ENCODE data around the gene NONO. TPM values are rescaled to one million over a fixed set of nuclear protein-coding genes. Genes with fewer than 3 reads are reported as not detected.

The NONO gene
- total RNA-seq, 4 donors from 2014 or later: 173 to 304 (median 187) TPM

DNA sequence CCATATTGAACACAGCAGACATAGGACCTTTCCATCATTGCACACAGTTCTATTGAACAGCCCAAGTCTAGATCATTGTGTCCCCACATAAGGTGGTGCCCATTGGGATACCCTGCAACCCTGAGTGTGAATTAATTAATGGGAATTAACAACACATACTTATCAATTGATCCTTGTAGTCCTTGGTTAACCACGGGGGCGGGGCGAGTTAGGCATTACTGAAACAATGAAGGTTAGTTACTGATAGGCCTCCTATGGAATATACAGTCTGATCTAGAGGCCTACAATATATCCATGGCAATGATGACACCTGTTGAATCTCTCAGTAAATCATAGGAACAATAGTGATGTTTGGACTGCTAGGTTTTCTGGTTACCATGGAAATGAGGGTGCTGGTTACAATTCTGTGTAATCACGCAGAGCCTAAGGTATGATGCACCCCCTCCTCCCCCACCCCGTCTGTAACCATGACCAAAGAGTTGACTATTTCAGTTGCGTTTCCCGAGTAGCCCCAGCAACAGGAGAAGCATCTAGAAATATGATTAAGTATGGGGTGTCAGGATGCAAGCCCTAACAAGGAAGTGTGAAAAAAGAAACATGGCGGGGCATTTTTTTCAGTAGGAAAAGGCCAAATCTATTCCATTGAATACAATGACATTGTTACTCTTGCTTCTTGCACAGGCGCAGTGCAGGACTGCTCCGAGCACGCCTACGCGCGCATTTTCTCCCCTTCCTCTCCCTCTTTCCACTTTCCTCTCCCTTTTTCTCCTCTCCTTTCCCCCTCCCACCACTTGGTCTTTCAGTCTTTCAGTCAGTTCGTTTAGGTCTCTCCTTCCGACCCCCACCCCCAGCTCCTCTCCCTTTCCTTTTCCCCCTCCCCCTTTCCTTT lies 677 bp upstream of the NONO start:
- peak overlapping the region in 3 of 4 donors; percentile 35 to 67 (median 50) for H3K4me3 ChIP-seq
- peak overlapping the region; percentile 81 to 94 (median 91) for H3K27ac ChIP-seq
- H3K36me3 ChIP-seq: no peaks in the 10 kb centered on the region
- WGBS, 2 donors (ENCODE audit: low coverage in 1 of 2): 4 to 48% methylated on average over 4 to 16 of the region's 16 CpGs
- intact Hi-C loops (cut with DNase I; ENCODE audit: low total_unique reads) (no loop called here), in situ Hi-C loops (cut with MboI; ENCODE audit: low pct_ligation_motif_present in 1 of 4, low pct_unique_long_range_greater_than_20kb in 1 of 4, low sequenced_read_pairs in 3 of 4) (no loop called here)
- no peak for DNase-seq
- TF ChIP-seq POLR2AphosphoS5 (IDR thresholded peaks at IDR 0.05) (no peak), EP300 (IDR thresholded peaks at IDR 0.05; ENCODE audit: low read depth) (no peak), POLR2A (IDR thresholded peaks at IDR 0.05) (no peak)
- TF ChIP-seq, protein P1, sequence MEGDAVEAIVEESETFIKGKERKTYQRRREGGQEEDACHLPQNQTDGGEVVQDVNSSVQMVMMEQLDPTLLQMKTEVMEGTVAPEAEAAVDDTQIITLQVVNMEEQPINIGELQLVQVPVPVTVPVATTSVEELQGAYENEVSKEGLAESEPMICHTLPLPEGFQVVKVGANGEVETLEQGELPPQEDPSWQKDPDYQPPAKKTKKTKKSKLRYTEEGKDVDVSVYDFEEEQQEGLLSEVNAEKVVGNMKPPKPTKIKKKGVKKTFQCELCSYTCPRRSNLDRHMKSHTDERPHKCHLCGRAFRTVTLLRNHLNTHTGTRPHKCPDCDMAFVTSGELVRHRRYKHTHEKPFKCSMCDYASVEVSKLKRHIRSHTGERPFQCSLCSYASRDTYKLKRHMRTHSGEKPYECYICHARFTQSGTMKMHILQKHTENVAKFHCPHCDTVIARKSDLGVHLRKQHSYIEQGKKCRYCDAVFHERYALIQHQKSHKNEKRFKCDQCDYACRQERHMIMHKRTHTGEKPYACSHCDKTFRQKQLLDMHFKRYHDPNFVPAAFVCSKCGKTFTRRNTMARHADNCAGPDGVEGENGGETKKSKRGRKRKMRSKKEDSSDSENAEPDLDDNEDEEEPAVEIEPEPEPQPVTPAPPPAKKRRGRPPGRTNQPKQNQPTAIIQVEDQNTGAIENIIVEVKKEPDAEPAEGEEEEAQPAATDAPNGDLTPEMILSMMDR (IDR thresholded peaks at IDR 0.05): no peak
- no peaks in the 10 kb centered on the region for H3K9me3 ChIP-seq
- no peaks in the 10 kb centered on the region for H3K27me3 ChIP-seq
- peaks cover 0 to 21% (median 10%) of the 10 kb centered on the region in 4 donors for H3K4me1 ChIP-seq

DNA sequence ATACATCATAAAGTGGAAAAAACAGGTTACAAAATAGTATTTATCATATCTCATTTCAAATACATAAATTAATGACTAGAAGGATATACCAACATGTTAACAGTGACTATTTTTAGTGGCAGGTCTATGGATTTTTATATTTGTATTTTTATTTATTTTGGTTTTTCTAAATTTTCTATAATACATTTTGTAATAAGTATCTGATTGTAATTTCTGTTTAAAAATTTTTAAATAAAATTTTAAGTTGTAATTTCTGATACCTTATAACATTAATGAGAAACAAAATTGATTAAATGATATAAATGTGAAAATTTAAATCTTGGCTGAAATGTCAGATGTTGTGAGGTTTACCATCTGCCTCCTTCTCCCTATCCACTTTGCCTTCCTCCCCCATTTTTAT lies 2.5 kb downstream of the NONO start:
- TF ChIP-seq, protein P1 (IDR thresholded peaks at IDR 0.05): no peak
- no peak for TF ChIP-seq POLR2AphosphoS5 (IDR thresholded peaks at IDR 0.05)
- no peak for TF ChIP-seq EP300 (IDR thresholded peaks at IDR 0.05; ENCODE audit: low read depth)
- no peak for TF ChIP-seq POLR2A (IDR thresholded peaks at IDR 0.05)
- Histone ChIP-seq H3K36me3 (peaks cover 0 to 4% (median 0%) of the 10 kb centered on the region in 4 donors), H3K9me3 (no peaks in the 10 kb centered on the region), H3K4me1 (peaks cover 0 to 21% (median 10%) of the 10 kb centered on the region in 4 donors), H3K4me3 (no peak overlapping the region), H3K27ac (no peak overlapping the region), H3K27me3 (no peaks in the 10 kb centered on the region)
- intact Hi-C loops (cut with DNase I; ENCODE audit: low total_unique reads) (no loop called here), in situ Hi-C loops (cut with MboI; ENCODE audit: low pct_ligation_motif_present in 1 of 4, low pct_unique_long_range_greater_than_20kb in 1 of 4, low sequenced_read_pairs in 3 of 4) (no loop called here)
- no peak for DNase-seq

DNA sequence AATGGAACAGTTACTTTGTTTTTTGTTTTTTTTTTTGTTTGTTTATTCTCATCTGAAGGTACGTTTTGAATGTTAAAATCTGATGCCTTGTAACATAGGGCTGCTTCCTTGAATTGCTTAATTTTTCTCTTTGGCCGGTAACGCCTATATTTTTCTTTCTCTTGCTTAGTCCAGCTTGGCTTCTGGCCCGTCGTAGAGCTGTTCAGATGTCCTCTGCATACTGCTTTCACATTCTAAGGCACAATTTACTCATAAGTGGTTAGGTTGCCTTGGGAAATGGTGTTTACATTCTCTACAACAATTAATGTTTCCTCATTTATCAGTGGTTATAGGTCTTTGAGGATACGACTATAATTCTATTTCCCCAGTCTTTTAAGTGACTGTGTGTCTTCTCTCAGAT lies 7.9 kb downstream of the NONO start:
- H3K4me1 ChIP-seq: peaks cover 0 to 9% (median under 1%) of the 10 kb centered on the region in 4 donors
- H3K36me3 ChIP-seq: peaks cover 0 to 23% (median 4%) of the 10 kb centered on the region in 4 donors
- DNase-seq: no peak
- WGBS, 2 donors (ENCODE audit: low coverage in 1 of 2): 57 to 69% methylated on average over 6 of the region's 6 CpGs
- intact Hi-C loops (cut with DNase I; ENCODE audit: low total_unique reads) (no loop called here), in situ Hi-C loops (cut with MboI; ENCODE audit: low pct_ligation_motif_present in 1 of 4, low pct_unique_long_range_greater_than_20kb in 1 of 4, low sequenced_read_pairs in 3 of 4) (no loop called here)
- no peaks in the 10 kb centered on the region for H3K9me3 ChIP-seq
- no peaks in the 10 kb centered on the region for H3K27me3 ChIP-seq
- no peak overlapping the region for H3K27ac ChIP-seq
- TF ChIP-seq POLR2A (IDR thresholded peaks at IDR 0.05) (no peak), EP300 (IDR thresholded peaks at IDR 0.05; ENCODE audit: low read depth) (no peak), POLR2AphosphoS5 (IDR thresholded peaks at IDR 0.05) (no peak)
- TF ChIP-seq, protein P1 (IDR thresholded peaks at IDR 0.05): no peak
- H3K4me3 ChIP-seq: no peak overlapping the region

DNA sequence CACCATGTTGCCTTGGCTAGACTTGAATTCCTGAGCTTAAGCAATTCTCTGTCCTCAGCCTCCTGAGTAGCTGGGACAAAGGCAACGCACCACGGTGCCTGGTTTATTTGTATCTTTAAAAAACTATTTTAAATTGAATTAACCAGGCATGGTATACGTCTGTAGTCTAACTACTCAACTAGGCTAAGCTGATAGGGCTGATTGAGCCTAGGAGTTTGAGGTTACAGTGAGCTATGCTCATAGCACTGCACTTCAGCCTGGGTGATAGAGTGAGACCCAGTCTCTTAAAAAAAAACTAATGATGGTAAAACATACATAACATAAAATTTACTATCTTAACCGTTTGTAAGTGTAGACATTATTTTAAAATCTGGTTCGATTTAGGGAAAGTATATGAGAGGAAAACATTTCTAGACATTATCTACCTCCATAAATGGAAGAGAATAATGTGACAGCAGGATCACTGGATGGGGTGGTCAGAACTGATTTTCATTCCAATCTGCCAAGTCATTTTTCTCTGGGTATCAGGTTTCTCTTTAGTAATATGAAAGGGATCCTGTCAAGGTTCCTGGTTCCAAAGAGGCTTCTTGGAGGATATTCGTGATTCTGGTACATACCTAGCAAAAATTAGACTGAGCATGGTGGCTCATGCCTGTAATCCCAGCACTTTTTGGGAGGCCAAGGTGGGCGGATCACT lies 9.4 kb downstream of the NONO start:
- Histone ChIP-seq H3K4me3 (no peak overlapping the region), H3K36me3 (peaks cover 0 to 29% (median 8%) of the 10 kb centered on the region in 4 donors), H3K27me3 (no peaks in the 10 kb centered on the region), H3K4me1 (no peaks in the 10 kb centered on the region), H3K27ac (no peak overlapping the region), H3K9me3 (no peaks in the 10 kb centered on the region)
- in situ Hi-C loops (cut with MboI; ENCODE audit: low pct_ligation_motif_present in 1 of 4, low pct_unique_long_range_greater_than_20kb in 1 of 4, low sequenced_read_pairs in 3 of 4): no loop called here
- no peak for DNase-seq
- TF ChIP-seq, protein P1 (IDR thresholded peaks at IDR 0.05): no peak
- 77 to 83% methylated on average over 4 to 7 of the region's 7 CpGs for whole genome bisulfite sequencing, 2 donors (ENCODE audit: low coverage in 1 of 2)
- intact Hi-C loops (cut with DNase I; ENCODE audit: low total_unique reads): no loop called here

All from transverse colon (tissue), 4 donors.